Neuron (in vitro differentiated cells): ENCODE measurements around the gene FMNL2.

Experiments used
- H2AFZ ChIP-seq: one replicate; pipeline ENCODE4 v1.6.1; 2013; ENCODE audit warnings: low read depth, mild to moderate bottlenecking, inconsistent platforms, low read length, moderate library complexity
- H3K27me3 ChIP-seq: one replicate; pipeline ENCODE4 v1.6.1; 2013; ENCODE audit warnings: low read length; ENCODE audit not compliant: insufficient read depth
- H3K36me3 ChIP-seq: one replicate; pipeline ENCODE4 v1.6.1; 2013; ENCODE audit warnings: low read length; ENCODE audit not compliant: insufficient read depth
- H3K4me1 ChIP-seq: one replicate; pipeline ENCODE4 v1.6.1; 2013; ENCODE audit warnings: low read length; ENCODE audit not compliant: insufficient read depth
- H3K4me3 ChIP-seq: 2 replicates; pipeline ENCODE4 v1.5.1; 2013; ENCODE audit warnings: mild to moderate bottlenecking, low read length, moderate library complexity
- H3K9me3 ChIP-seq: one replicate; pipeline ENCODE4 v1.6.1; 2013; ENCODE audit warnings: low read length

The FMNL2 gene

GRCh38 chr2:152405206-152406118 lies 70.5 kb downstream of the FMNL2 start:
- H2AFZ ChIP-seq = no peak overlapping the region
- H3K27me3 ChIP-seq = no peaks in the 10 kb centered on the region

GRCh38 chr2:152406119-152406835 lies 71.3 kb downstream of the FMNL2 start:
- H3K9me3 ChIP-seq = no peaks in the 10 kb centered on the region
- H3K27me3 ChIP-seq = no peaks in the 10 kb centered on the region
- H3K4me1 ChIP-seq = peaks cover 14% of the 10 kb centered on the region
- H2AFZ ChIP-seq = no peak overlapping the region
- H3K4me3 ChIP-seq = no peak overlapping the region
- no peaks in the 10 kb centered on the region for H3K36me3 ChIP-seq

More at GRCh38 chr2:152405206-152406118, 70.5 kb downstream of the FMNL2 start:
- Histone ChIP-seq H3K9me3 (no peaks in the 10 kb centered on the region), H3K4me1 (peaks cover 14% of the 10 kb centered on the region), H3K4me3 (no peak overlapping the region), H3K36me3 (no peaks in the 10 kb centered on the region)

GRCh38 chr2:152406836-152407161 lies 71.8 kb downstream of the FMNL2 start:
- peaks cover 14% of the 10 kb centered on the region for H3K4me1 ChIP-seq
- no peak overlapping the region for H3K4me3 ChIP-seq

GRCh38 chr2:152407204-152407721 lies 72.3 kb downstream of the FMNL2 start:
- Histone ChIP-seq H3K4me1 (peaks cover 14% of the 10 kb centered on the region), H3K4me3 (peak overlapping the region; percentile 10)

More at GRCh38 chr2:152406836-152407161, 71.8 kb downstream of the FMNL2 start:
- Histone ChIP-seq H3K27me3 (no peaks in the 10 kb centered on the region), H2AFZ (no peak overlapping the region), H3K36me3 (no peaks in the 10 kb centered on the region), H3K9me3 (no peaks in the 10 kb centered on the region)

GRCh38 chr2:152407806-152408205 lies 72.8 kb downstream of the FMNL2 start:
- H3K4me1 ChIP-seq = peaks cover 14% of the 10 kb centered on the region
- H2AFZ ChIP-seq = no peak overlapping the region
- no peaks in the 10 kb centered on the region for H3K36me3 ChIP-seq
- no peaks in the 10 kb centered on the region for H3K27me3 ChIP-seq
- H3K9me3 ChIP-seq = no peaks in the 10 kb centered on the region
- no peak overlapping the region for H3K4me3 ChIP-seq

More at GRCh38 chr2:152407204-152407721, 72.3 kb downstream of the FMNL2 start:
- Histone ChIP-seq H3K27me3 (no peaks in the 10 kb centered on the region), H3K36me3 (no peaks in the 10 kb centered on the region), H2AFZ (no peak overlapping the region), H3K9me3 (no peaks in the 10 kb centered on the region)

GRCh38 chr2:152408254-152408653 lies 73.3 kb downstream of the FMNL2 start:
- H3K4me3 ChIP-seq = no peak overlapping the region
- peaks cover 17% of the 10 kb centered on the region for H3K4me1 ChIP-seq
- no peak overlapping the region for H2AFZ ChIP-seq
- H3K27me3 ChIP-seq = no peaks in the 10 kb centered on the region
- H3K36me3 ChIP-seq = no peaks in the 10 kb centered on the region
- H3K9me3 ChIP-seq = no peaks in the 10 kb centered on the region

- H3K4me1 ChIP-seq = peaks cover 17% of the 10 kb centered on the region
- H3K4me3 ChIP-seq = no peak overlapping the region
- no peak overlapping the region for H2AFZ ChIP-seq
Measured at GRCh38 chr2:152409386-152410164, 74.6 kb downstream of the FMNL2 start.

GRCh38 chr2:152410165-152410597 lies 75.2 kb downstream of the FMNL2 start:
- Histone ChIP-seq H3K4me3 (no peak overlapping the region), H2AFZ (no peak overlapping the region), H3K27me3 (no peaks in the 10 kb centered on the region), H3K4me1 (peaks cover 17% of the 10 kb centered on the region), H3K36me3 (no peaks in the 10 kb centered on the region), H3K9me3 (no peaks in the 10 kb centered on the region)

More at GRCh38 chr2:152409386-152410164, 74.6 kb downstream of the FMNL2 start:
- Histone ChIP-seq H3K36me3 (no peaks in the 10 kb centered on the region), H3K27me3 (no peaks in the 10 kb centered on the region), H3K9me3 (no peaks in the 10 kb centered on the region)

GRCh38 chr2:152411154-152411553 lies 76.2 kb downstream of the FMNL2 start:
- no peak overlapping the region for H3K4me3 ChIP-seq
- H3K9me3 ChIP-seq = no peaks in the 10 kb centered on the region
- no peaks in the 10 kb centered on the region for H3K27me3 ChIP-seq
- H3K4me1 ChIP-seq = peaks cover 17% of the 10 kb centered on the region
- H2AFZ ChIP-seq = no peak overlapping the region
- H3K36me3 ChIP-seq = no peaks in the 10 kb centered on the region

- H3K9me3 ChIP-seq = no peaks in the 10 kb centered on the region
- H3K4me3 ChIP-seq = no peak overlapping the region
- no peaks in the 10 kb centered on the region for H3K27me3 ChIP-seq
- no peak overlapping the region for H2AFZ ChIP-seq
- H3K36me3 ChIP-seq = no peaks in the 10 kb centered on the region
- peaks cover 6% of the 10 kb centered on the region for H3K4me1 ChIP-seq
Measured at GRCh38 chr2:152413228-152414030, 78.5 kb downstream of the FMNL2 start.

GRCh38 chr2:152415231-152415642 lies 80.3 kb downstream of the FMNL2 start:
- H3K36me3 ChIP-seq = no peaks in the 10 kb centered on the region
- H3K9me3 ChIP-seq = no peaks in the 10 kb centered on the region
- H3K27me3 ChIP-seq = no peaks in the 10 kb centered on the region
- no peak overlapping the region for H3K4me3 ChIP-seq
- peaks cover 8% of the 10 kb centered on the region for H3K4me1 ChIP-seq
- no peak overlapping the region for H2AFZ ChIP-seq

GRCh38 chr2:152415796-152416195 lies 80.8 kb downstream of the FMNL2 start:
- H3K9me3 ChIP-seq = no peaks in the 10 kb centered on the region
- no peaks in the 10 kb centered on the region for H3K27me3 ChIP-seq
- no peaks in the 10 kb centered on the region for H3K36me3 ChIP-seq
- H3K4me1 ChIP-seq = peaks cover 8% of the 10 kb centered on the region
- no peak overlapping the region for H3K4me3 ChIP-seq
- no peak overlapping the region for H2AFZ ChIP-seq
